ENCODE data around the gene NYNRIN.
A peak's percentile ranks its signal among the peaks of the same experiment; 100 is the strongest.

The NYNRIN gene

DNA sequence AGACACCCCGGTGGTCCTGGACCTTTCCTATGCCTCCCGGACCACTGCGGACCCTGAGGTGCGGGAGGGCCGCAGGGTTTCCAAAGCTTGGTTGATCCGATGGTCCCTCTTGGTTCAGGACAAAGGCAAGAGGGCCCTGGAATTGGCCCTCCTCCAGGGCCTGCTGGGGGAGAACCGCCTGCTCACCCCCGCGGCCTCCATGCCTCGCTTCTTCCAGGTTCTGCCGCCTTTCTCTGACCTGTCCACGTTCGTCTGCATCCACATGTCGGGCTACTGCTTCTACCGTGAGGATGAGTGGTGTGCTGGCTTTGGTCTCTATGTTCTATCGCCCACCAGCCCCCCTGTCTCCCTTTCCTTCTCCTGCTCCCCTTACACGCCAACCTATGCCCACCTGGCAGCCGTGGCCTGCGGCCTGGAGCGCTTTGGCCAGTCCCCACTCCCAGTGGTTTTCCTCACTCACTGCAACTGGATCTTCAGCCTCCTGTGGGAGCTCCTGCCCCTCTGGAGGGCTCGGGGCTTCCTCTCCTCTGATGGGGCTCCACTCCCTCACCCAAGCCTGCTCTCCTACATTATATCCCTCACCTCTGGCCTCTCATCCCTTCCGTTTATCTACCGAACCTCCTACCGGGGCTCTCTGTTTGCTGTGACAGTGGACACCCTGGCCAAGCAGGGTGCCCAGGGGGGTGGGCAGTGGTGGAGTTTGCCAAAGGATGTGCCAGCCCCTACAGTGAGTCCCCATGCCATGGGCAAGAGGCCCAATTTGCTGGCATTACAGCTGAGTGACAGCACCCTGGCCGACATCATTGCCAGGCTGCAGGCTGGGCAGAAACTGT lies 16.8 kb downstream of the NYNRIN start:
- DNase-seq: no peak

DNA sequence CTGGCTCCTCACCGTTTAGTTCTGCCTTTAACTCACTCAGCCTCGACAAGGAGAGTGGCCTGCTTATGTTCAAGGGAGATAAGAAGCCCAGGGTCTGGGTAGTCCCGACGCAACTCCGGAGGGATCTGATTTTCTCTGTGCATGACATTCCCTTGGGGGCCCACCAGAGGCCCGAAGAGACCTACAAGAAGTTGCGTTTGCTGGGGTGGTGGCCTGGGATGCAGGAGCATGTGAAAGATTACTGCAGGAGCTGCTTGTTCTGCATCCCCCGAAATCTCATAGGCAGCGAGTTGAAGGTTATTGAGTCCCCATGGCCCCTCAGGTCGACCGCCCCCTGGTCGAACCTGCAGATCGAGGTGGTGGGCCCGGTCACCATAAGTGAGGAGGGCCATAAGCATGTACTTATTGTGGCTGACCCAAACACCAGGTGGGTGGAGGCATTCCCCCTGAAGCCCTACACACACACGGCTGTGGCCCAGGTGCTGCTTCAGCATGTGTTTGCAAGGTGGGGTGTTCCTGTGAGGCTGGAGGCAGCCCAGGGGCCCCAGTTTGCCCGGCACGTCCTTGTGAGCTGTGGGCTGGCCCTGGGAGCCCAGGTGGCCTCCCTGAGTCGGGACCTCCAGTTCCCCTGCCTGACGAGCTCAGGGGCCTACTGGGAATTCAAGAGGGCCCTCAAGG lies 17.6 kb downstream of the NYNRIN start:
- no peak for DNase-seq

DNA sequence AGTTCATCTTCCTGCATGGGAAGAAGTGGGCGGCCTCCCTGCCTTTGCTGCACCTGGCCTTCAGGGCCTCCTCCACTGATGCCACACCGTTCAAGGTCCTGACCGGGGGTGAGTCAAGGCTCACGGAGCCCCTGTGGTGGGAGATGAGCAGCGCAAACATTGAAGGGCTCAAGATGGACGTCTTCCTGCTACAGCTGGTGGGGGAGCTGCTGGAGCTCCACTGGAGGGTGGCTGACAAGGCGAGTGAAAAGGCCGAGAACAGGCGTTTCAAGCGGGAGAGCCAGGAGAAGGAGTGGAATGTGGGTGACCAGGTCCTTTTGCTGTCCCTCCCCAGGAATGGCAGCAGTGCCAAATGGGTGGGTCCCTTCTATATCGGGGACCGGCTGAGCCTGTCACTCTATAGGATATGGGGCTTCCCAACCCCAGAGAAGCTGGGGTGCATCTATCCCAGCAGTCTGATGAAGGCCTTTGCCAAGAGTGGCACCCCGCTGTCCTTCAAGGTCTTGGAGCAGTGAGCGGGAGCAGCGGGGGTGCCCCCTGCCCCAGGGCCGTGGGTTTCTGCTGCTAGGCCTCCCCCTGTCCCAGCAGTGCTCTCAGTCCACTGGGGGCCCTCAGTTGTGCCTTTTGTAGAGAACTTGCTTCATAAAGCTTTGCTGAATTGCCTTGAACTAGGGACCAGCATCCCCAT lies 18.3 kb downstream of the NYNRIN start:
- DNase-seq: no peak

DNA sequence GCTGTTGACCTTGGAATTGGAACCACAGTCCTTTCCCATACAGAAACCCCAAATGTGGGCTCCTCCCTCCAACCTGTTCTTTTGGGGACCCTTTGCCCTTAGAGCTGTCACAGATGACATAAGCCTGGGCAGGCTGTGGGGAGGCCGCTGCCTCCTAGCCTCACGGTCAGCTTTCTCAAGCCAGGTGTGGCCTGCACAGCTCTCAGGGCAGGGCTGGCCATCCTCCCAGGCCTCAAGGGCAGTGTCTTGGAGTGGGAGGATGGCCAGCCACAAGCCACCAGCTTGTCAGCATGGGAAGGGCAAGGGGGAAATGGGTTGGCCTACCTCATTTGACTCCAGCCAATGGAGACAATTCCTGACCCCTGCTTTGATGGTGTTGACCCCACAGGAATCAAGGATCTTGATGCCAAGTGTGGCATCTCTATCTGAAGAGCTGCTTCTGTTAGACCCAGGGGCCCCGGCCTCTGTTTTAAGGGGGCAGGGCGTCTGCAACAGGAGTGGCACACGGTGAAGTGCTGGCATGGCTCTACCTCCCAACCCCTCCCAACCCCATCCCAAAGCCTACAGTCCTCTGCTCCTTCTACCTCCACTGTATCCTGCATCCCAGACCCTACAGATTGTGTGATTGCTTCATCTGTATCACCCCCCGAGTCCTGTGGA lies 19.2 kb downstream of the NYNRIN start:
- no peak for DNase-seq

DNA sequence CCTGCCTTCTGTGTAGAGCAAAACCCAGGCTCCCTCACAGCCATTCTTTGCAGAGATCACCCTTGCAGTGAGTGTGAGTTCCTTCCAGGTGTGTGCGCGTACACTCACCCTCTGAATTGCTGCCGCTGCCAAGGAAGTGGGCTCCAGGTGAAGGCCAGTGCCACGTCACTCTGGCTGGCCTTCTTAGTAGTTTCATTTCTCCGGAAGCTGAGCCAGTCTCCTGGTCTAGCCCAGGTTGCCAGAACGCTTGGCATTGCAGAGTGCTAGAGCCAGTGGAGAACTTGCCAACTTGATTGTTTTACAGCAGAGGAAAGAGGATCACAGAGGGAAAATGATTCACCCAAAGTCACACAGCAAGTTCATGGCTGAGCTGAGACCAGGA lies 19.7 kb downstream of the NYNRIN start:
- DNase-seq: no peak

DNA sequence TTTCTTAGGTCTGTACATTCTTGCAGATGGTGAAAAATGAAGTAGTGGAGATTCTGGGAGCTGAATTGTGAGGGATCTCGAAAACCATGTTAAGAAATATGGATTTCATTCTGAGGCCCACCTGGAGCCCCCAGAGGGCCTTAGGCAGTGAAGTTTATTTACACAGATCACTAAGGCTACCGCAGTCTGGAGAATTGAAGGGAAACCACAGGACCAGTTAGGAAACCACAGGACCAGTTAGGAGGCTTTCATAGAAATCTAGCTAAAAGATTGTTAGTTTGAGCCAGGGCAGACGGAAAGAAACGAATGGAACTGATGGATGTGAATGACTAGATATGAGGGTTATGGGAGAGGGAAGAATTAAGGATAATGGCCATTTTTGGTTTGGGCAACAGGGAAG lies 23.5 kb downstream of the NYNRIN start:
- DNase-seq: no peak

DNA sequence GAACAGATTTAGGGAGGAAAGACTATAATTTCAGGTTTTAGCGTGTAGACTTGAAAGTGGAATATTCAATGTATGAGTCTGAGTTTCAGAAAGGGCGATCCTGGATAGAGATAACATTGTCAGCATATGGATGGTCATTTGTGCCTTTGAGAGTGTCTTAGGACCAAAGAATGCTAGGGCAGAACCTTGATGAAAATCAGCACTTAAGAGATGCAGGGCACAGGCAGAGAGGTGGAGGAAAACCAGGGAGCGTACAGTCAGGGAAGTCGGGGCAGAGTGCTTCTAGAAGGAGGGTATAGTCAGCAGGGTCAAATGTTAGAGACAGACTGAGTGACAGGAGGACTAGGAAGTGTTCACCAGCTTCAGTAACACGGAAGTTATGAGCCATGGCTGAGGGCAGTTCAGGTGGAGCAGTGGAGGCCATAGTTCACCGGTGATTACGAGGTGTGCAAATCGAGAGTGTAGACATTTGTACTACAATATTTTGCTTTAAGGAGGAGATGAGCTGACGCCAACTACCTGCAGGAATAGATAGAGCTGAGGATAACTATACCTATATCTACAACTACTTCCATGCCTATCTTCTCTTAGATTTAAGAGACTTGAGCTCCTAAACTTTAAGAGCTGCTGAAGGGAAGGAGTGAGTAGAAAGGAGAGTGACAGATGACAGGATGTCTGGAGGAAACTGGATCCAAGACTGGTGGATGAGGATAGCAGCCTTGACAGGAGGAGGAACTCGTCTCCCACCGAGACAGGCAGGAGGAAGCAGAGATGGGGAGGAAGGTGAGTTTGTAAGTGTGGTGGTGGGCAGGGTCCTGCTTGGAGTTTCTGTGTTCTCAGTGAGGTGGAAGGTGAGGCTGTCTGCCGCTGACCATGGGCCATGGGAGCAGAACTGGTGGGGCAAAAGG lies 24.1 kb downstream of the NYNRIN start:
- no peak for DNase-seq

DNA sequence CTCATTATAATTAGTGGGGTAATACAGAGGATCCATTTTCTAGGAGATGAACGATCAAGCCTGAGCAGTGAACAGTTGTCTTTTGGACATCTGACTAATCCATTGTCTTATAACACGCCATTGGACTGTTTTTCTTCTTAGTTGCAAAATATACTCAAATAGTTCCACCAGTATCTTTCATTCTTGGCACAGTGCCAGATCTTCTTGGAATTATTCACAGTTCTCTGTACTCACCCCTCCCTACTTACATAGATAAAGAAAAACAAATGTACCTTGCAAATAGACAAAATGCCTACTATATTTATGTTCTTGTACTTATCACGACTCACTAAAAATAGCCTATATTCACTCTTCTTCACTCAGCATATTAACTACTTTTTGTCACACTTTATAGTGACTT lies 26.9 kb downstream of the NYNRIN start:
- DNase-seq: peak in 1 of 2 donors; percentile 30

DNA sequence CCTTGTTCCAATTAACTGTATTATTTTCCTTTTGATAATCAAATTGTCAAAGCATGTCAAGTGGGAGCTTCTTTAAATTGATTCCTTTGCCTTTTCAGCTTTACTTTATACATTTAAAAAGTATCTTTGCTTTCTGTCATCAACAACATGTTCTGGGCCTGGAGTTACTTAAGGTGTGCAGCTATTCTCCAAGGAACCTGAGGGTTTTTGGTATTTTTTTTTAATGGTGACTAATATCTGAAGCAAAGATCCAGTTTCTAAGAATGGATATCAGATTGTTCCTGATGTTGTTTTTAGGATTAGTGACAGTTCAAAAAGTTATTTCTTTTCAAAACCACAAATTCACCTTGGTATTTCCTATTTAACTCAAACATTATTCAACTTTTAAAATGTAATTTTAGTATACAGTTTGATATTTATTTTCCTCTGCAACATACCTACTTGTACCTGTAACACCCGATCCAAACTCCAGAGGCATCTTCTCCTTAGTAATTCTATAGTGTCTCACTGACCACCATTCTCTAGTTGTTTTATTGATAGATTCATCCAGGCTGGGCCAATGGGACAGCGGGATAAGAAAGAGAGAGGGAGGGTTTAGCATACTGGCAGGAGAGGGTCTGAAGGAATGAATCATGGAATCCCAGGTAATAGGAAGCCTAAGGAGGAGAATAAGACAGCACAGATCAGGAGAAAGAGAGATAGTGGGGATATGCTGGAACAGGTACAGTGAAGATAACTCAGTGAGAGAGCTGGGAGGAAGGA lies 27.5 kb downstream of the NYNRIN start:
- DNase-seq: no peak

DNA sequence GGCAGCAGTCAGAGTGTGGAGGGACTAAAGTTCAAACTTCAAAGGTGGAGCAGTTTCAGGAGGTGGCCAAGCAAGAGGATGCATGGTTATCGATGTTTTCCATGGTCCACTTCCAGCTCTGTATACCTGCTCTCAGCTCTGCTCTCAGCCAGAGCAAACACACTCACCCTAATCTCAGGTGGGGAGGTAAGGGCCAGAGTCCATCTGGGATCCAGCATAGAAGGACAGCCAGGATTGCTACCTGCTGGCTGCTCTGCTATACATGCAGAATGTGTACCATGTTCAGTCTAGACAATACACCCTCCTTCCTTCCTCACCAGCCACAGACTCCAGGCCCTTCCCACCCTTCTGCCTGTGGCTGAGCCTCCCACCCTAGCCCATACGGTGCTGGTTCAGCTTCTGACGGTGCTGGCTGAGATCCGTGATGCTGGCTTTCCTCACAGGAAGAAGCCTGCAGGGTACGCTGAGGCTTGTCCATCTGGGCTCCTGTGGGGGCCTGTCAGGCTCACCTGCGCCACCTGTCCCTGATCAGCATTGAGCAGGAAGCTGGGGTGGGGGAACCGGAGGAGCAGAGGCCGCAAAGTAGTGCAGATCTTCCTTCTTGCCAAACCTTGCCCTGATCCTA lies 28.2 kb downstream of the NYNRIN start:
- no peak for DNase-seq

DNA sequence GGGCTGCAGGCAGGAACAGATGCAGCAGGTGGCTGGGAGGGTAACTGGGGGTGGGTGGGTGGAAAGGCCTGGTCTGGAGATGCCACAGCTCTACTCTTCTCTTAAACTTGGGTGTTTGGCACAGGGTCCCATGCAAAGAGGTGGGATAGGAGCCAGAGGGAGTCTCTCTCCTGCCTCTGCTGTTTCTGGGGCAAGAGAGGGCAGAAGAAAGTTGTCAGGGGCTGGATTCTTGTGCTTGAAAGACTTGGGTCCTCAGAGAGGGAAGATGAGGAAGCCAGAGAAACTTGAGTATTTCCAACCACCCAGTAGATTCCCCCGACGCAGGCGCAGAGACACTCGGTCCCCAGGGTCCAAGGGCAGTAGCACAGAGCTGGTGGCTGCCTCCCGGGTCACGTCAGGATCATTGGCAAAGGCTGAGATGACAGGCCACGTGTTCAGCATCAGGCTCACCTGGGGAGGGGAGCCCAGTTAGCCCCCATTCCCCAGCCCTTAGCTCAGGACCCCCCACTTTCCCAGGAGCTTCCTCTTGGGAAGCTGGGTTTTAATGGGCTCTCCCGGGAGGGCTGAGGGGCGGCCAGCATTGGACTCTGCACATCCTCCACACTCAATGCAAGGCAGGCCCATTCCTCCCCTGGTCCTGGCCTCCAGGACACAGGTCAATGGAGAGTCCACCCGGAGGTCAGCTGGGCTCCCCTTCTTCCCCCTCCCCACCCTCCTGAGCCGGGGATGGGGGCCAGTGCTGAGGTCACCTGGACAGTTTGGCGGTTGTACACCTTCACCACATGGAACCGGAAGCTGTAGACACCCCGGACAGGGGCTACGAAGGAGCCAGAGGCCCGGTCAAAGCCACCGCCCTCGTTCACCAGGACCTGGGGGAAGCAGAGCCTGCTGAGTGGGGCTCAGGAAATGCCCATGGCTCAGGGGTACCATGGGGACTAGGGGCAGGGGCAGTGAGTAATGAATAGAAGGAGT lies 29.0 kb downstream of the NYNRIN start:
- no peak for DNase-seq

DNA sequence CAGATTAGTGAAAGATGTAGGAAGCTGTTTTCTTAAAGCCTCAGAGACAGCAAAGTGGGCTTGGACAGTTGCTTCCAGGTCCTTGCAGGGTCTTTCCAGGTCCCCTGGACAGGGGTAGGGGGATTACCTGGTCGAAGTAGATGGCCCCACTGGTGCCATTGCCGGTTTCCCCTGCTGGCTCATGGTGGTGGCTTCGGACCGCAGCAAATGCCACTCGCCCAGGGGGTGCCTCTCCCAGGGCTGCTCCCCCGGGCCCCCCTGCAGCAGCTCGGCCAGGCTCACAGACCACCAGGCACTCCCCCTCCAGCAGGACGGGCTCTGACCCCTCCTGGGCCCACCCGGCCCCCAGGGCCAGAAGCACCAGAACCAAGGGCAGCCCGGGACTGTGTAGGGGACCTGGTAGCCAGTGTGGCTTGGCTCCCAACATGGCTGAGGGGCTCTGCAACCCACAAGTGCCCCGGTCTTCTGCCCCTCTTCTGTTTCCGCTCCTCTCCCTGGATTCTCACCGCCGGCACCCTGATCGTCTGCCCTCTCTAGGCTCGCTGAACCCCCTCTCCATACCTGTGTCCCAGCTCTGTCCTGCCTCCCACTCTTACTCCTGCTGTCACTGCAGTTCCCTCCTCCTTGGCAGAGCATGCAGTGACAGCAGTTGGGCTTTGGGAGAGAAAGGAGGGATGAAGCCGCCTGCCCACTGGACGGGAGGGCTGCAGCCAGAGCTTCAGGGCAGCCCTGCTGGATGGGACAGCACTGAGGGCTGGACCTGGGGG lies 30.0 kb downstream of the NYNRIN start:
- no peak for DNase-seq

DNA sequence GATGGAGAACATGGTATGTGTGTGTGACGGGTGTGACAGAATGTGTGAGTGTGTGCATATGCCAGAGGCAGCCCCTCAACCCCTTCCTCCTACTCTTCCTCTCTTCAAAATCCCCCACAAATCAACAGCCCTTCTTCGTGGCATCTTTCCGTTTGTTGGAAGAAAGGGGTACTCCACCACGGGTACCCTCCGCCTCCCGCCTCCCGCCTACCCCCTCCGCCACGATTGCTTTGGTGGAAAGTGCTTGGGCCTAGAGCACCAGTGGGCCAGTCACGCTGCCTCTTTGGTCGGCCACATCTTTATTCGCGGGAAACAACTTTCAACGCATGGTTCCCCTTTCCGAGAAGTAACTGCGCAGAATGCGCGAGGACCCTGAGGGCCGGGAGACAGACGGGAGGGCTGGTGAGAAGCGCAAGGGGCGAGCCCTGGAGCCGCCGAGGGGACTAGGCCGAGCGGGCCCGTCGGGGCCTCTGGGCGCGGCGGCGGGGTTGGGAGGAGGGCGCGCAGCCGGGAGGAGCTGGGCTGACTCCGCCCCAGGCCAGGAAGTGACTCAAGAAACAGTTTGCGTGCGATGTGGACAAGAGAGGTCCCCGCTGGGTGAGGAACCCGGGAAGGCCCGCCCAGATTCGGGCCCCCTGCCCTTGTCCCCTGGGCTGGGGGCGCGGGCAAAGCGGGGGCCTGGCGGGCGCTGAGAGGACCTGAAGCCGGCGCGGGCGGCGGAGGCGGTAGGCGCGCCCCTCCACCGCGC lies 30.8 kb downstream of the NYNRIN start, which contains the start of the genes CBLN3 and KHNYN:
Gene CBLN3 (minus strand): TSS at position 274 of the 748 bp plus-strand sequence. CDS start 614 bp downstream, outside the sequence.
Gene KHNYN (plus strand): TSS at position 560 of the 748 bp plus-strand sequence. CDS start 777 bp downstream, outside the sequence.
- DNase-seq: peak; percentile 83 to 86

DNA sequence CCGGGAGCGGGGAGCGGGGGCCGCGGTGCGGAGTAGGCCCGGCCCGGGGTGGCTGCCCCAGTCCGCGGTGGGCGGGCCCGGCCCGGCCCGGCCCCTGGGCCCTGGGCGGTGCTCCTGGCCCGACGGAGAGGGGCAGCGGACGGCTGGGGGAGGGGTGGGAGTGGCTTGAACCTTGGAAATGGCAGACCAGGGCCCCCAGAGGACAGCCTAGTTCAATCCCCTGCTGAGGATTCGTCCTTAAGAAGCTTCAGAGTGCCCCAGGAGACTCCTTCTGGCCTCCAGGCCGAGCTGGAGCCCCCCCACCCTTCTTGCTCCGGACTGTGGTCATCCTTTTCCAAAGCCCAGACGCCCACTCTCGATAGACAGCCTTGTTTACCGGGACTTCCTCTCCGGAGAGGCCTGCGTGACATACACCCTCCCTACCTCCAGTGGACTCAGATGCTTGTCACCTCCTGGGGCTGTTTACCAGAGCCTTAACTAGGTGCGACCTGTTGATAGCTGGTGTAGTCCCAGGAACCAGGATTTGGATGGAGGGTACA lies 31.4 kb downstream of the NYNRIN start:
- peak; percentile 32 to 34 for DNase-seq

DNA sequence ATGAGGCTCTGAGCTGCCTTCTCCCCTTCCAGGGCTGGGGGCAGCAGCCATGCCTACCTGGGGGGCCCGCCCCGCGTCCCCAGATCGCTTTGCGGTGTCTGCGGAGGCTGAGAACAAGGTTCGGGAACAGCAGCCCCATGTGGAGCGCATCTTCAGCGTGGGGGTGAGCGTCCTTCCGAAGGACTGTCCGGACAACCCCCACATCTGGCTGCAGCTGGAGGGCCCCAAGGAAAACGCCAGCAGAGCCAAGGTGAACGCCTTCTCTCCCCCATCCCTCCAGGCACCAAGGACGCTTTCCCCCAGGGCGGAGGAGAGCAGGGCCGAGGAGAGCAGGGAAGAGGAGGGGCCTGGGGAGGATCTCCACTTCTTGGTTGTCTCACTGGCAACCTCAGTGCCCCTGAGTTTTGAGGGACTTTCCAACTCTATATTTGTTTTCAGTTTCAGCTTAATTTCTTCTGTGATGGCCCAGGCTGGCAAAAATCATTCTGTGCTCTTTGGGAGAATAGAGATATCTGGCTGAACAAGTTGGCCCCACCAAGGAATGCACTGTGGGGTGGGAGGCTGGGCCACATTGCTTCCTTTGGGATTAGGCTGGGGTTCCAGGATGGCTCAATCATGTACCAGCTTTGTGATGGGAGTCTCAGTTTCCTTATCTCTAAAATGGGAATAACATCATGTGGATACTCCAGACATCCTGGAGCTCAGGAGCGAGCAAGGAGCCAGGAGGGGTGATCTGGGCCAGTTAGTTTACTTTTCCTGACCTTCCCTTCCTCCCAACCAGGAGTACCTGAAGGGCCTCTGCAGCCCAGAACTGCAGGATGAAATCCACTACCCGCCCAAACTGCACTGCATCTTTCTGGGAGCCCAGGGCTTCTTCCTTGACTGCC lies 32.1 kb downstream of the NYNRIN start:
- peak; percentile 50 to 66 for DNase-seq

DNA sequence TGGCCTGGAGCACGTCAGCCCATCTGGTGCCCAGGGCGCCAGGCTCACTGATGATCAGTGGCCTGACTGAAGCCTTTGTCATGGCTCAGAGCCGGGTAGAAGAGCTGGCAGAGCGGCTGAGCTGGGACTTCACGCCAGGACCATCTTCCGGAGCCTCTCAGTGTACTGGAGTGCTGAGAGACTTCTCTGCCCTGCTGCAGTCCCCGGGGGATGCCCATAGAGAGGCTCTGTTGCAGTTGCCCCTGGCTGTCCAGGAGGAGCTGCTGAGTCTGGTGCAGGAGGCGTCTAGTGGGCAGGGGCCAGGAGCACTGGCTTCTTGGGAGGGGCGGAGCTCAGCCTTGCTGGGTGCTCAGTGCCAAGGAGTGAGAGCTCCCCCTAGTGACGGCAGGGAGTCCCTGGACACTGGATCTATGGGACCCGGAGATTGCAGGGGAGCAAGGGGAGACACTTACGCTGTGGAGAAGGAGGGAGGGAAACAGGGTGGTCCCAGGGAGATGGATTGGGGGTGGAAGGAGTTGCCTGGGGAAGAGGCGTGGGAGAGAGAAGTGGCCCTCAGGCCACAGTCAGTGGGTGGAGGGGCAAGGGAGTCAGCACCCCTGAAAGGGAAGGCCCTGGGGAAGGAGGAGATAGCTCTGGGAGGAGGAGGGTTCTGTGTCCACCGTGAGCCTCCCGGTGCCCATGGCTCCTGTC lies 32.9 kb downstream of the NYNRIN start:
- peak; percentile 91 to 93 for DNase-seq

Measured in activated CD4-positive, alpha-beta T cell treated with anti-CD3 and anti-CD28 coated beads for 4 hours (primary cell).